Testis (tissue), 2 donors: ENCODE data around the gene P2RX6.
"Not testable (repeated sequence)": the region's sequence is repeated elsewhere in the genome, so short reads cannot be mapped to it uniquely, and the experiment has no call there.

Experiments
- CTCF ChIP-seq, 3 experiments: fragments of 450-650 bp in 2 of 3; fragments of 200-600 bp in 1 of 3; sonication (generic) in 1 of 3; IDR thresholded peaks; one replicate each; pipeline ENCODE4 v1.5.1; 2016 to 2019; ENCODE audit warnings: antibody characterized with exemption in 3 of 3, mild to moderate bottlenecking in 2 of 3, moderate library complexity in 1 of 3
- POLR2A ChIP-seq: fragments of 450-650 bp; IDR thresholded peaks from one replicate; pipeline ENCODE4 v1.6.1; 2017; ENCODE audit warnings: antibody characterized with exemption, mild to moderate bottlenecking, moderate library complexity

GRCh38 chr22:21048965-21049364 is 34.0 kb downstream of the P2RX6 start:
- TF ChIP-seq CTCF (IDR thresholded peaks at IDR 0.05); POLR2A: not testable (repeated sequence)
